M059J (cell line): Measurements from ENCODE around the gene FKBP1A. TPM values are rescaled to one million over a fixed set of nuclear protein-coding genes. Genes with fewer than 3 reads are reported as not detected.

Experiments used
- DNase-seq: peaks from one replicate; pipeline ENCODE4 v3.0.0-alpha.2; 2012; ENCODE audit warnings: low read depth
- total RNA-seq: library from RNA; depleted of rRNA; stranded (reverse); fragments of >200 nt; shearing (Covaris generic); gene quantifications from 2 replicates; pipeline ENCODE4 v1.2.3, GENCODE V29; 2014

The FKBP1A gene
- total RNA-seq, 1 experiment from 2014 or later, result 387 TPM

DNA sequence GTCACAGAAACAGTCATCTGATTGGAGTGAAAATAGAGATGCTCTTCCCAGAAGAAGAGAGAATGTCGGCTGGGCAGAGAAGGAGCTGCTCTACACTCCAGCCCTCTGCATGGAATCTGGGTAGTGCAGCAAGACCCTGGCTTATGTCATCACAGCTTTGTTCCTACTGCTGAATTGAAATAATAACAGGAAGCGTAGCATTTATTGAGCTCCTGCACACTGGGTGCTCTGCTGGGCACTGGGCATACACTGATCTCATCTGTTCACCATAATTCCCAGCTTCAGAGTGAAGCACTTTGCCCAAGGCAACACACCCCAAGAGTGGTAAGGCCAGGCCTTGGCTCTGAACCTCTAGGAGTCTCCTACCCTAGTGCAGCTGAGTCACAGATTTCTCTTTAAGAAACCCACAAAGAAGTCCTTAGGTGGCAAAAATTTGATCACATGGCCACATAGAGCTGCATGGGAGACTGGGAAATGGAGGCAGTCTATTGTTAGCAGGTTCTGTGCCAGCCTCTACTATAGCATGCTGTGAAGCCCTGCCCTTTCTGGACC, 60.0 kb downstream of the FKBP1A start:
- peak; percentile 65 for DNase-seq

DNA sequence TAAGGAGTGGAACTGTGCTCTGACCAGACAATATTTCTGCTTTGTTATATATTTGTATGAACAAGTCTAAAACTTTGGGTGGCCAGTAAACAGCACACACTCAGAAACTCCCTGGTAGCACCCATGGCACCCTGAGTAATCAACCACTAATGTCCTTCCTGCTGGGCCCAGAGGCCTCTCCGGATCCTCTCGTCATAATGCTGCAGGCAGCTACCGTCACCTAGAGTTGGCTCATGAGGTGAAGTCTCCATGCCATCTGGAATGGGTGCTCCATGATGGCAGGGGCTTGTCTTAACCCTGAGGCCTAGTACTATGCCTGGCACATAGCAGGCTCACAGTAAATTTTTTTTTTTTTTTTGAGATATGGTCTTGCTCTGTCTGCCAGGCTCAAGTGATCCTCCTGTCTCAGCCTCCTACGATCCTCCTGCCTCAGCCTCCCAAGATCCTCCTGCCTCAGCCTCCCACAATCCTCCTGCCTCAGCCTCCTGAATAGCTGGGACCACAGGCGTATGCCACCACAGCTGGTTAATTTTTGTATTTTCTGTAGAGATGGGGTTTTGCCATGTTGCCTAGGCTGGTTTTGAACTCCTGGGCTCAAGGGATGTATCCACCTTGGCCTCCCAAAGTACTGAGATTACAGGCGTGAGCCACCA, 60.9 kb downstream of the FKBP1A start:
- no peak for DNase-seq

DNA sequence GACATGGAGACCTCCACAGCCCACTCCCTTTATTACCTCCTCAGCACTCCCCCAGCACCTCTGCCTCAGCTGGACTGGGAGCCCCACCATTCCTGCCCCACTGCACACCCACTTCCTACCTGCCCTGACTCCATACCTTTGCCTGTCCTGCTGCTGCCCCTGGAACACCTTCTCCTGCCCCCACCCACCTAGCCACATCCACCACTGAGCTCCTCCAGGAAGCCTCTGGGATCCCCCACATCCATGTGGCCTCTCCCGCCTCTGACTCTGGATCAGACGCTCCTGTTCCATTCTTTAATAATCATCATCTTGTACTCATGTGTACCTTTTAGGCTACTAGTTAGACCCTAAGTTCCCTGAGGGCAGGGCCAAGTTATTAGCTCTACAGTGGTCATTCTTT, 61.8 kb downstream of the FKBP1A start:
- no peak for DNase-seq

DNA sequence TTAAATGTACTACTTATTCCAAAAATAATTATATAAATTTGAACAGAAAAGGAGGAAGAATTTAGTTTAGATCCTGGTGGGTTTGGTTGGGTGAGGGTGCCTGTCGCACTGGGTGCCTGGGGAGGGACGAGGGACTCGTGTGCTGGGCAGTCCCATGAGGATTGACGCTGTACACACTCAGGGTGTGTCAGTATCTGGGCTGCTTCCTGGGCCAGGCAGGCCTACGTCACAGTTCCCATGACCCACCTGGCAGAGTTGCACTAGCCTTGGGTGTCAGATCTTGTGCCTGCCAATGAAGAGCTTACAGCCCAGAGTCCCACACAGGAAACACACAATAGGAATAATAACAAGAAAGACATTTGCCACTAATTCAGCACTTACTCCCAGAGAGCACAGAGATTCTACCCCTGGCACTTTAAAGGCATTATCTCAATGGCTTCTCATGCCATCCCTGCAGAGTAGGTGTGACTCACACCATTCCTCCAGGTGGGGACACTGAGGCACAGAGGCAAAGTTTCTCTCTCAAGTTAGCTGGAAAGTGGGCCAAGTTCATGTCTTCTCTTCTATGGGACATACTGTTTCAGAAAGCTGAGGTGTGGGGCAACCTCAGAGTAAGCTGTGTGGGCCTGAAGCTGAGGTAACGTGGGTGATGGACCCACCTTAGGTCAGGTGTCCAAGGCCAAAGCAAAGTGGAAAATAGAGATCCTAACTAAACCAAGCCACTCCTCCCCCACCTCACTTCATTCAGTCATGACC, 62.6 kb downstream of the FKBP1A start:
- DNase-seq, result no peak

DNA sequence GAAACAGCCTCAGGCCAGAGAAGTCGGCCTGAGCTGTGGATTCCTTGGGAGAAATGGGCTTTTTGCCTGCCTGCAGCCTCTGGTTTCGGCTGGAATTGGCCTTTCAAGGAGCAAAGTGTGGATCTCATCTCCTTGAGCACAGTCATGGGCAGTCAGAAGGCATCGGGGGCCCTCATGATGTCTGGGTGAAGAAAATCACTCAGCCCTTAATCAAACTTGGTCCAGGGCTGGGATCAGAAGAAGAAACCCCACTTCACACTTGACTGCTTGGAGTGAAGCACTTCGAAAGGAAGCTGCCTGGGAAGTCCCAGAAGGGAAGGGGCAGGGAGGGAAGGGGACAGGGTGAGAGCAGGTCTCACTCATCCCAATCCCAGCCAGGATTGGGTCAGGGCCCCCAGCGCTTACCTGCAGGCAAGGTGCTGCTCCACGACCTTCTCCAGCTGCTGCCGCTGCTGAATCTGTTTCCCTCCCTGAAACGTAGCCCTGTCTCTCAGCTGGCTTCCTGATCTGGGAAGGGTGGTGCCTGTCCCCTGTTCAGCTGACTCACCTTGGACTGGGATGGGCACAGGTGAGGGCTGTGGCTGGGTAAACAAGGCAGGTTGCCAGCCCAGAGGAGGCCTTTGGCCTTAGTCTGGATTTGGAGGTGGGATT, 64.0 kb downstream of the FKBP1A start, which contains the start of gene SDCBP2:
SDCBP2 (minus strand) TSS at position 460 of the 651 bp plus-strand sequence. CDS start 8,723 bp downstream, outside the sequence.
- no peak for DNase-seq

DNA sequence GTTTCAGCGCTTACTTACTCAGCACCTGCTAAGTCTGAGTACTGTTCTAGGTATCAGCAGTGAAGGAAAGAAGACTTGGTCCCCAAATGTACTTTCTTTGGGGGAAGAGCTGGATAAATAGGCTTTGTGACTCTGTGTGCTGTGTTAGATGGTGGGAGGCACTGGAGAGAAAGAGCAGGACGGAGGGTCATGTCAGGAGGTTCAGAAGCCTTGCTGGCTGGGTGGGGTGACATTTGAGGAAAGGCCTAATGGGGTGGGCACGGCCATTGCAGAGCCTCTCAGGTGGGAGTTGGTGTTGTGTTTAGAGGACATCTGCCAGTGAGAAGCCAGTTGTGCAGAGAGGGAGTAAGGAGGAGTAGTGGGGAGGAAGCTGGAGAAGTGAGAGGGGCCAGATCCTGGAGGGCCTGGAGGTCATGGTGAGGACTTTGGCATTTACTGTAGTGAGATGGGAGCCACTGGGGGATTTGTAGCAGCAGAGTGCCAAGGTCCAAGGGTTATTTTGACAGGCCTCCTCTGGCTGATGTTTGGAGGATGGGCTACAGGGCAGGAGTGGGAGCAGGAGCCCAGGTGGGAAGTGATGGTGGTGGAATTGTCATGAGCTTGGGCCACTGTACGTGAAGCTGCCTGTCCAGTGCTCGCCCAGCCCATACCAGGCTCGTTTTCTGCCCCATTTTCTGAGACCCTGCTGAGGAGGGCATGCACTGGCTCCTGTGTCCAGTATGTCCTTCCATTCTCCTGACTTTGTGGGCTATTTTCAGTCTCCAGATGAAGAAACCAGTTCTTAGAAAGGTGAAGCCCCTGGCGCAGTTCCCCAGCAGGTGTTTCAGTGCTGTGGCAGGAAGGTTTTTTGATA, 64.8 kb downstream of the FKBP1A start:
- no peak for DNase-seq

DNA sequence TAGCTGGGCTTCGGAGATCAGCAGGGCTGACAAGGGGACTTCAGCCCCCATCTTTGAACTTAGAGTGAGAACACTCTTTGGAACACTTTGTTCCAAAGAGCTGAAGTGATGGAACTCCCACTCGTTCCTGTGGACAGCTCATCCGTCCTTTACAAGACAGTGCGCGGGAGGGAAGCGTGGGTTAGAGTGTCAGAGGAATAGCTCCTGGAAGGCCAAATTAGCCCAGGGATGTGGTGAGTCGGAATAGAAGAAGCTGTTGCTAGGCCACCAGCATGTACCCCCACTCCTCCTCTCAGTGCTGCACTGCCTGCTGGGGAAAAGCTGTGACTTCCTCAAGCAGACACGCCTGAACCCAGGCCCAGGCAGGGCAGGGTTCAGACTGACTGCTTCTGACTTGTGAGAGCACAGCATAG, 65.6 kb downstream of the FKBP1A start:
- peak; percentile 81 for DNase-seq

DNA sequence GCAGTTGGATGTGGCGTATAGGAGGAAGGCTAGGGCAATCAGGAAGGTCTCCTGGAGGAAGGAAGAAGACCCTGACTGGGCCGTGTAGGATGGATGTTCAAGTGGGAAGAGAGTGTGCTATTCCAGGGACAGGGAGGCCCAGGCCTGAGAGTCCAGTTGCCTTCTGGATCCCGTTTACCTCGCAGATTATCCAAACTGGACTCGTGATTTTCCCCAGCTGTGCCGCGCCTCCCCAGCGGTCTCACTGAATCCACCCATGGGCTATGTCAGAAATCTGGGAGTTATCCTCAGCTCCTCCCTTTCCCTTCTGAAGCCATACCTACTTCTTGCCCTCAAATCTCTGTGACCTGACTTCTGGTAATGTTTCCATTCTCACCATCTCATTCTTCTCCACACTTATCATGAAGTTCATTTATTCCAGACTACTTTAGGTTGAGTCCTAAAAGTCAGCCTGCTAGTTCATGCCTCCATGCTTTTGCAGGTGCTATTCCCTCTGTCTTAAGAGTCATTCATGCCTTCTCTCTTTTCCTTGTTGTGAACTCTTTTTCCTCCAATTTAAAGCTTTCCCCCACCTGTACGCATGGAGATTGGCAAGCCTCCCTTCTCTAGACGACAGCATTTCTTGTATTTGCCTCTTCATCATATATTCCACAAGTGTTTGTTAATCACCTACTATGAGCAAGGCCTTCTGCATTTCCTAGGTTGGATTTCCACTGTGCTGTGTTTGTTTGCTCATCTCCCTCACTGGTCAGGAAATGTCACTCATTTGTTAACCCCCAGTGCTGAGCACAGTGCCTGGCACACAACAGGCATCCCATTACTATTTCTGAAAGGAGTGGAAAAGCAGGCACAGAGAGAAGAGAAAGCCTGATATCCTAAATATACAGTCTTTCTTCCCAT, 66.6 kb downstream of the FKBP1A start:
- DNase-seq, result no peak

DNA sequence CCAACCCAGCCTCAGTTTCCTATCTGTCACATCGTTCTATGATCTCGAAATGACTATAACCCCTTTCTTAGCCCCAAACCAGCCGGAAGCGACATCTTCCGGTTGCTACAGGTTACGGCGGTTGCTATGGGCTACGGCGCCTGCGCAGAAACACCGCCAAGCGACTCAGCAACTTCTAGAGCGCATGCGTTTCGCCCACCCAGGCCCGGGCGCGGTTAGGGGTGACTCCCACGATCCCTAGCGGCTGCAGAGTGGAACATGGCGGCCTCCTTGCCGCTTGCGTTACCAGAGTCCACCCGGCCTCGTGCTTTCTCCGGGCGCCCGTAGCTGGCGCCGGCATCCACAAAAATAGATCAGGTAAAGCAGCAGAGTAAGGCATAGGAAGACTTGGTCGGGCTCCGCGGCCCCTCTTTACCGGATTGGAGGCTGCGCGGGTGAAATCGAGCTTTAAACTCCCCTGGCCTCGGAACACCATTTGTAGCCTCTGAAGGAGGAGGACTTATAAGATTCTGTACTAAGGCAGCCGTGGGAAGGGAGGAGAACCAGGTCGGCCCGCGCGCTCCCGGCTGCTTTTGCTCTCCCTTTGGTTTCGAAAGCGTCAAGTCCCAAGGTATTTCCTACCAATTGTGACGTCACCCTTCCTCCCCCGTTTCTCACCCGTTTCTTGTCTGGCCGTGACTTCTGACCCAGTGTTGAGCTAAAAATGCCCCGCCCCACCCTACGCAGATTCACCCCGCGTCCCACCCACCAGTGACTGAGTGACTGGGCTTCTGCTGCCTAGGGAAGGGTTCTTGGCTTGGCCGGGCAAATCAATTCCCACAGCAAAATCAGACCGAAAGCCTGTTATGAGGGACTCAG, 67.5 kb downstream of the FKBP1A start:
- peak; percentile 98 for DNase-seq

DNA sequence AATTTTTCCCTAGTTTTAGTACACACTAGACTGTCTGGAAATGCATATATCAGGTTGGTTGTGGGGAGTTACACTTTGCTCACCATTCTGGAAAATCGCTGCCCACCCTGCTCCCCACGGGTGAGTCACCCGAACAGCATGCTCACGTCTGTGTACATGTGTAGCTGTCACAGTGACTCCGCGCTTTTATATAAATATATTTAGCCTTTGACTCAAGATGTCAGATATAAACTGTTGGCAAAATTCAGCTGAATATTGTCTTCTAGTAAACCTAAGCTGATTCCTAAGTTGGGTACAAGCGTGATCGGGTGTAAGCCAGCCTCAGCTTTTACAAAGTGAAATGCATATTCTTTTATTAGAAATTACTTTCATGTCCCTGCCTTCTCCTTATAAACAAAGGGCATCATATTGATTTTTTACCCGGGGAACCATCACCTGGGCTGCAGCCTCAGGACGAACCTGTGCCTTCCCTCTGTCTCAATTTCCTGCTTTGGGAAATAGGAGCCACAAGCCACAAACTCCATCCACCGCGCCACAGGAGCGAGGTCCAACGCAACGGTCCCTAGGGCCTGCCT, 68.2 kb downstream of the FKBP1A start:
- DNase-seq, result peak; percentile 77

DNA sequence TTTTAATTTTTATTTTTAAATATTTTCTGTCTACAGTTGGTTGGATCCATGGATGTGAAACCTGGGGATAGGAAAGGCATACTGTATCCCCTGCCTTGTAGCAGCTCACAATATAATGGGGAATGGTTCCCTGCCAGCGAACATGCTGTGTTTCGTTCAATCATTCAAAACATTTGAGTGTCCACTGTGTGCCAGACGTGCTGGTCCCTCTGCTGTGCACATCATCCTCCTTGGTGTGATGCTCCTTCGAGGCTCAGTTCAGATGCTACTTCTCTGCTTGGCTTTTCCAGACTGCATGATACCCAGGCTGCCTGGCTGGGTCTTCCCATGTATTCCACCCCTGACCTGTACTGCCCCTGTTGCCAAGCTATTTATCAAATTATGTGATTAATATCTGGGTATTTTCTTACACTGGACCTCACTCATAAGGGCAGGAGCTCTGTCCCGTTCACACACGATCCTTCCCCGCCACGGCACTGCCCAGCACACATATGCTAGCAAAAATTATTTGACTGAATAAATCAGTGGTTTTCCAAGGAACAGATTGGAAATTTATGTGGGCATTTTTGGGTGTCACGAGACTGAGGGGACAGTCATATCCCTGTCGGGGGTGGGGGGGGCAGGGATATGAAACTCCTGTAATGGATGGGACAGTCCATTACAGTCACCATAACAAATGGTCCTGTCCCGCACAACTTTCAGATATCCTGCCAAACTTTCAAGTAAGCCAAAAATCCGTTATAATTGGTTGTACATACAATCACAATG, 68.8 kb downstream of the FKBP1A start:
- no peak for DNase-seq

DNA sequence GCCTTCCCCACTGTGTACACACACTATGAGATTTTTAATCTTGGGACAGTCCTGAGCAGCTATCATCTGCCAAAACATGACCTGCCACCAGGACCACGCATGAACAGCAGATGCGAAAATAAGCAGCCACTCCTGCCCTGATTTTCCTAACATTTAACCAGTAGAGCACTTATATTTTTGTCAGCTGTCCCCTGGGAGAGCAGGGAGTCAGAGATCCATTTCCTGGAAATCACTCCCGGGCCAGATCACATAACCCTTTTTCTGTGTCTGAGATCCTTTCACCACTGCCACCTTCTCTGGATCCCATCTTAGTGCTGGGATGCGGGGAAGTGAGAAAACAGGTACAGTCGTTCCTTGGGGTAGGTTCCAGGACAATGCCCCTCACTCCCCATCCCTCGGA, 69.6 kb downstream of the FKBP1A start:
- peak; percentile 45 for DNase-seq

DNA sequence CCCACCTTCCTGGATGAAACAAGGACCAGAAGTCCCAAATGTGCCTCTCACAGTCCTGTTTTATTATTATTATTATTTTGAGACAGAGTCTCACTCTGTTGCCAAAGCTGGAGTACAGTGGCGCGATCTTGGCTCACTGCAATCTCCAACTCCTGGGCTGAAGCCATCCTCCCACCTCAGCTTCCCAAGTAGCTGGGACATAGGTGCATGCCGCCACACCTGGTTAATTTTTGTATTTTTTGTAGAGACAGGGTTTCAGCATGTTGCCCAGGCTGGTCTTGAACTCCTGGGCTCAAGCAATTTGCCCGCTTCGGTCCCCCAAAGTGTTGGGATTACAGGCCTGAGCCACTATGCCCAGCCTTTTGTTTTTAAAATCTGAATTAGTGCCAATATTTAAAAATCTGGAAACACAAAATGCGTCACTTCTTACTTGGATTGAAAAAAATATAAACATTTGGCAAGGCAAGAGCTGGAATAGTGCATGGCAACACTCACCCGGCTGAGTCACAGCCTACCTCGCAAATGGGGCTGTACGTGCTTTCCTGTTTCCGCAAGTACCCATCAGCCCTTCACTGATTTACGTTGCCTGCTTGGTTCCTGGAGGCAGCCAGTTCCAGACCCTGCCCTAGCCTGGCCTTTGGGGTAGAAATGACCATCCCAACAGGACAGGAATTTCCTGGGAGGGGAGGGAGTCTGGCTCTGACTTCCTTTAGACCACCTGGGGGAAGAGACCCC, 70.2 kb downstream of the FKBP1A start:
- peak; percentile 99 for DNase-seq

DNA sequence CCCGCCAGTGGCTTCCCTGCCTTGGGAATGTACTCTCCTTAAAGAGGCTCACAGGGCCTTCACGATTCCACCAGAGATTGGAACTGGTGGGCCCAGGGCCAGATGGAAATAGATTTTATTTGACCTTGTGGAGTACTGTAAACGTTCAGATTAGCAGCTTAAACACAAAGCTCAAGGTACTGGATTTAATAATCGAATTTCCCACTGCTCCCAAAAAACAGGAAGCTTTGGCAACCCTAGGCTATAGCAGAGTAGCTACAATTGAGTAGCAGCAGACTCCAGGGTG, 71.3 kb downstream of the FKBP1A start:
- no peak for DNase-seq

DNA sequence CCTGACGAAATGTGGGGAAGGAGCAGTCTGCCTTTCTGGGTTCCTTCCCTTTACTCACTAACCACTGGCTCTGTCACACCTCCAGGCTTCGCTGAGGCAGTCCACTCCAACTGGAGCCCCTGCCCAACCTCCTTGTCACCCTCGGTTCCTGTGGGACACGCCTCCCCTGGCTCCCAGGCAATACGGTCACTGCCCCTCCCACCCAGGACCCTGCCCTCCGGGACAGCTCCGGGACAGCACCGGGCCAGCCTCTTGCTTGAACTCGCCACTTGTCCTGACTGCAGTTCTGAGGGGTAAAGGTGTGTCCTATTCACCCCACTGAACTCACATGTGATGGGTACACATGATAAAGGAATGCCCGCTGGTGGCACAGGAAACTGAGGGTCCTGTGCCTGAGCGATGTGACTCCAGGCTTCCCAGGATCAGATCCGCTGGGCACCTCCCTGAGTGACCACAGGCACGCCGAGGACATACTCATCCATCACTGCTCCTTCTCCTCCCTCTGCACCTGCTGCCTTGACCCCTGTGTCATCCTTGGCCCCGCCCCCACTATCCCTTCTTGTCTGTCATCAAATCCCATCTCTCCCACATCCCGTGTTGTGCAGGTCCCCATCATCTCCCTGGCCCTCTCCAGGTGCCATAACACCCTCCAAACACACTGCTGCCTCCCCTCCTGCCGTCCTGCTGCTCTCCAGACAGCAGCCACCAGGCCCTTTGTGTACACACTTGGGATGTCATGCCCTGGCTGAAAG, 71.8 kb downstream of the FKBP1A start:
- DNase-seq, result no peak

DNA sequence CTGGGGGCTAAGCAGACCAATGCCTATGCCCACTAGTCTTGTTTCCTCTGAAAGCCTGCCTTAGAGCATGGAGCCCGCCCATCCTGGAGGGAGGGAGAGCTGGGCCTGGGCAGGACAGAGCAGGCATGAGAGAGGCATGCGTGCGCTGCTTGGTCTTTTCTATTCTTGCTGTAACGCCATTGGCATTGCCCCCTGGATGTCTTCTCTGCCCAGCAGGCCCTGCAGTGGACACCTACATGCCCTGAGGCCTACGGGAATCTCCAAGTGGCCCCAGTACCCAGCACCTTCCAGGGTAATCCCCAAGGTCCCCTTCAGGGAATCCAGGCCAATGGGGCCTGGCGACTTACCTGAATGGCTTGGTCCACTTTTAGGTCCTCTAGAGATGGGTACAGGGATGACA, 72.8 kb downstream of the FKBP1A start:
- DNase-seq, result no peak

DNA sequence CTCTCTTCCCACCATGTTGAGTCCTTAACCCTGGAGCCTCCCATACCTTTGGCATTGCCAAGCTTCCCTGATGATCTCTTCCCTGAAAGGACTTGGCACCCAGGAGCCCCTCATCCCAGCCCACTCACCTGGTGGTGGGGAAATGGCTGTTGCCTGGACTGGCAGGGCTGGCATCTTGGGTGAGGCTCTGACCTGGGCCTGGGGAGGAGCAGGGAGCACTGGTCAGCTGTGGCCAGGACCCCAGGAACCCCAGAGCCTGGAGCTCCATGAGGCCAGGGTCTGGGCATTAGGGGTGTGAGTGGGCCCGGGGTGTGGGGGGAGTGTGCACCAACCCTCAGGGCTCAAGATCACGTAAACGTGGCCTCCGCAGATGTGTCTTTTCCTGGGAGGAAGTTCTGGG, 73.4 kb downstream of the FKBP1A start:
- DNase-seq, result no peak
